Right renal cortex interstitium (tissue), 3 donors: ENCODE results near the gene C6orf132. TPM values are rescaled to one million over a fixed set of nuclear protein-coding genes. Genes with fewer than 3 reads are reported as not detected.

ENCODE experiments used
- DNase-seq, 3 donors: peaks; one replicate each; pipeline ENCODE4 v3.0.0-alpha.2; 2013; ENCODE audit warnings: low read depth in 3 of 3, low spot score in 2 of 3
- polyA plus RNA-seq, 3 donors: library from polyadenylated mRNA; unstranded; fragments of 120-200 nt; gene quantifications; one replicate each; pipeline ENCODE4 v1.2.1, GENCODE V29; 2013; ENCODE audit not compliant: insufficient read length in 3 of 3

Gene C6orf132
- polyA plus RNA-seq, 3 donors: 3.6 to 5.3 (median 4.1) TPM

GRCh38 chr6:42086046-42087035, 56.1 kb downstream of the C6orf132 start:
- DNase-seq: no peak

DNA sequence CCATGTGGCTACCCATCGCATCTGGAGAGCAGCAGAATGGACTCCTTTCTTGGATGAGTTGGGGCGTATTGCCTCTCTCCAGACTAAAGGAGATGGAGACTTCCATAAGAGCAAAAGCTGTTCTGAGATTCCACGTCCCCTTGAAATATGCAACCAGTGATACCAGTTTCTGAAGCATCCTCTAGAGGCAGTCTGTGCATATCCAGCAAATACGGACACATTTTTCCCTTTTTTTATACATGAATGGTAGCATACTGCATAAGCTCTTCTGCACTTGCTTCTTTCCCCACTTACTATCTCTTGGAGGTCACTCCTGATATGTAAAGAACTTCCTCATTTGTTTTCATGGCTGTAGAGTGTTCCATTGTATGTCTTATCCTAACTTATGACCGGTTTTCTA, 57.5 kb downstream of the C6orf132 start:
- DNase-seq: no peak

DNA sequence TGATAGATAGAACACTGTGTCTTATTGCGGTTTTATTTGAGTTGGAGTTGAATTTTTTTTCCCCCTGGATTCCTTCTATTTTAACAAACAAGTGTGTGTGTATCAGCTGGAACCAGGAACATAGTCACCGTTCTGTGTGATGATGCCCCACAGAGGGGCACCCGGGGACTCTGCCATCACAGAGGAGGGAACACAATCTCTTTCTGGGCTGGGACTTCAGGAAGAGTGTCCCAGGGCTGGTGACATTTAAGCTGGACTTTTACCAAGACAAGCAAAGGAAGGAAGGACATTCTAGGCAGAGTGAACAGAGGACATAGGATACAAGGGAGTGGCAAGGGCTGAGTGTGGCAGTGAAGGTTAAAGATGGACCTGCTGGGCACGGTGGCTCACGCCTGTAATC, 58.9 kb downstream of the C6orf132 start:
- DNase-seq: no peak

DNA sequence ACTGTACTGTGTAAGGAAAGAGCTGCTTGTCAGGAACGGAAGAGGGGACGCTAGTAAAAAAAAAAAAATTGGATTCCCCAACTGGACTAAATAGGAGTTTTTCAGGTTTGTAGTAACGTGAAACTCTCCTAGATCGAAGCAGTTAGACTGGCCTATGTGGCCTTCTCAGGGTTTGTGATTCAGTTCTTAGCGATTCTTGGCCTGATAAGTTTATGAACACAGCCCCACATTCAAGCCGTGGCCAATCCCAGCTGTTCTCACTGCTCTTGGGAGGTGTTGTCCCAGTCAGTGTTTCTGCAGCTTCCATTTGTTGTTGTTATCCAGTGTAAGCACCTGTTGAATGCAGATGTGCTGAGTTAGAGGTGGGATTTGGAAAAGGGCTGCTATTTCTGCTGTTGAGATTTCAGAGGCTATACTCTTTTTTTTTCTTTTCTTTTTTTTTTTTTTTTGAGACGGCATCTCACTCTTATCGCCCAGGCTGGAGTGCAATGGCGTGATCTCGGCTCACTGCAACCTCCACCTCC, 62.4 kb downstream of the C6orf132 start:
- no peak for DNase-seq

- no peak for DNase-seq
Observed at GRCh38 chr6:42078386-42078785, 64.0 kb downstream of the C6orf132 start.

DNA sequence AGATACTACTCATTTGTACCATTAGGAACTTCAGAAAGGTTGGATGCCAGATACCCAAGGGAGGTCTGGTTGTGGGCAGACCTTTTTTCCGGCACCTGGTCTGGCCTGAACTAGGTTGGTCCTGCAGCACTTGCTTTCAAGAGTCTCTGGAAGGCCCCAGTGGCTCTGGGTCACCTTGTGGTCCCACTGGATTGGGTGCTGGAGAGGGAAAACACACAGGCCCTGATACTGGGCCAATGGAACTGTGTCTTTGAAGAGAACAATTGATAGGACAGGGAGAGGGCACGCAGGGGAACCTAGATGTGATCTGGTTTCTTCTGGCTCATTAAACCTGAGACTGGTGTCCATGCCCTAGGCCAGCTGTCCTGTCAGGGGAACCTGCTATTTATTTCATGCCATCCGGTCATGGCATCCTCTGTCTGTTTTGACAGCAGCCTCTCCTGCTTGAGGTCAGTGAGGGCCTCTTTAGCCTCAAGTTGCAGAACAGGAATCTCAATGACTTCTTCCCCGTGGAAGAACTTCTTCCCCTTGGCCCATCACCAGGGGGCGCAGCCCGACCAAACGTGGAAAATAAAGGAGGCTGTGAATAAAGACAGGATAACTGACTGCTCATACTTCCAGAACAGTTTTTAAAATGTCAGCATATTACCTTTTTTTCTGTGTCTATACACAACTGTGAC, 67.1 kb downstream of the C6orf132 start:
- peak; percentile 58 to 68 (median 63) for DNase-seq

DNA sequence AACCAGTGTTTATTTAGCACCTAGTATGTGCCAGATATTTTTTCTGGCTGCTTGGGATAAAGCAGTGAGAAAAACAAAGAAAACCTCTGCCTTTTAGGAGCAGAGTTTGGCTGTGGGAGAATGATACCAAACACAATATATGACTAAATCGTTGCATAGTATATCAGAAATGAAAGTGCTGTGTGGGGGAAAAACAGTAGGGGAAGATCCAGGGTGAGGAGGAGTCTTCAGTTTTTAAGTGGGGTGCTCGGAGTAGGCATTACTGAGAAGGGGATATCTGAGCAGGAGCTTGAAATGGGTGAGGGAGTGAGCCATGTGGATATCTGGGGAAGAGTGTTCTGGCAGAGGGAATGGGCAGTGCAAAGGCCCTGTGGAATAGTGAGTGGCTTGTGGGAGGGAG, 69.1 kb downstream of the C6orf132 start:
- no peak for DNase-seq

GRCh38 chr6:42071881-42072583, 70.4 kb downstream of the C6orf132 start:
- no peak for DNase-seq

DNA sequence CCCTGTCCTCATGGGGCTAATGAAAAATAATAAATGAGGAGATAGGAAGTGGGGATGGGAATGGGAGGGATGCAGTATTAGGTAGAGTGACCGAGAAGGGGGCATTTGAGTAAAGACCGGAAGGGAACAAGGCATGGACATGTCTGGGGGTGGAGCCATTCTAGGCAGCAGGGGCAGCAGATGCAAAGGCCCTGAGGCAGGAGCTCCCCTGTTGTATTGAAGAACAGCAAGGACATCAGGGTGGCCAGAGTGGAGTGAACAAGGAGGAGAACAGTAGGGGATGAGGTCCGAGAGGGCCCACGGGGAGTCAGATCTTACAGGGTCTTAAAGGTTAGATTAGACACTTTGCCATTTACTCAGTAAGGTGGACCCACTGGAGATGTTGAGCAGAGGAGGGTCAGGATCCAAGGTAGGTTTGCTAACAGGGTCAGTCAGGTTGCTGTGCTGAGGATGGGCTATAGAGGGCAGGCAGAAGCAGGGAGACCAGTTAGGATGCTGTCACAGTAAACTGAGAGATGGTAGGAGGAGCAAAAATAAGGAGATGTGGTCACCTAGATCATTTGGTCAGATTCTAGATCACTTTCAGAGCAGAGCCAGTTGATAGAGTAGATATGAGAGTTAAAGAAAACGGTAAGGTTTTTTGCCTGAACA, 73.4 kb downstream of the C6orf132 start:
- DNase-seq: no peak

DNA sequence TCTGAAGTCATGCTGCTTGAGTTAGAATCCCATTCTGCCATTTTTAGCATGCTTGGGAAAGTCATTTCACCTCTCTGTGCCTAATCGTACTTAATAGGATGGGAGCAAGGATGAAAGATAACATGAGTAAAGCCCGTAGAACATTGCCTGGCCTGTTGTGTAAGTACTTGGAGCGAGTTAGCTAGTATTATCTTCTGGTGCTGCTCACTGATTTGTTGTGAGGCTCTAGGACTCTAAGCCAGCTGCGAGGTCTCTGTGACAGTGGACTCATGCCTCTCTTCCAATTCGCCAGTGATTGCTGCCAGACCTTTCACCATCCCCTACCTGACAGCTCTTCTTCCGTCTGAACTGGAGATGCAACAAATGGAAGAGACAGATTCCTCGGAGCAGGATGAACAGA, 74.2 kb downstream of the C6orf132 start:
- DNase-seq: no peak

- no peak for DNase-seq
Observed at GRCh38 chr6:42066156-42066675, 76.2 kb downstream of the C6orf132 start.

DNA sequence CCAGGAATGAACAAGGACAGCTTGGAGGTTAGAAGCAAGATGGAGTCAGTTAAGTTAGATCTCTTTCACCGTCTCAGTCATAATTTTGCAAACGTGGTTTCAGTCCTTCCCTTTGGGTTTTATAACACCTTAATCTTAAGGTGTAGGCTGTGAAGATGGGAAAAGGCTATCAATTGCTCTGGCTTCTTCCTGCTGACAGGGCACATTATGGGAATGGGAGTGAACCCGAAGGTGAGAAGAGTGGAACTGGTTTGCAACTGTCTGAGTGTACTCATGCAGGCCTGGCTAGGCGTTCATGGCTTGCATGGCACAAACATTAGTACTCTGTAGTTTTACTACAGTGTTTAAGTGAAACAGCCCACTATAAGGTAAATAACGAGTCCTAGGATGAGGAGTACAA, 82.7 kb downstream of the C6orf132 start:
- DNase-seq: no peak

DNA sequence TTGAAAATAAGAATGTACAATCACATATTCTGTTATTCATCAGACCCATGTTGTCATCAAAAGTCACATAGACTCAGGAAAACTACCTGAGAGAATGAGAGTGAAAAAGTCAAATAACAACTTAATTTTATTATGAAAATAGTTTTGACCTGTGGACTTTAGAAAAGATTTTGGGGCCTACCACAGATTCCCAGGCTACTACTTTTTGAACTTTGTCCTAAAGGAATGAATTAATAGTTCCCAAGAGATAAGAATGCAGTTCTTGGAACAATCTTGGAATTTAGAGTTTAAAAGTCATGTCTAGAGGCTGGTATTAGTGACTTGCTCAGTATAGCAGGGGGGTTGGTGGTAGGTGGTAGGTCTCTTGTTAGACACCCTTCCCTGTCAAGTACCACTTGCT, 88.8 kb downstream of the C6orf132 start:
- DNase-seq: no peak

GRCh38 chr6:42051268-42051653, 91.2 kb downstream of the C6orf132 start:
- DNase-seq: no peak

Other genes starting within 250 kb of the C6orf132 start
- 10 to 100 TPM; 10.9 to 12.9 (median 11.4) TPM for gene USP49, start 247.2 kb downstream of the C6orf132 start, polyA plus RNA-seq
- 10 to 100 TPM; 42.7 to 45.5 (median 44.2) TPM for gene MED20, start 221.5 kb downstream of the C6orf132 start, polyA plus RNA-seq
- gene BYSL, start 221.1 kb downstream of the C6orf132 start, polyA plus RNA-seq: 10 to 100 TPM; 24.5 to 32.2 (median 31.9) TPM
- 10 to 100 TPM; 21.2 to 27.1 (median 22.9) TPM for gene CCND3, start 200.8 kb downstream of the C6orf132 start, polyA plus RNA-seq
- gene TAF8, start 92.1 kb downstream of the C6orf132 start, polyA plus RNA-seq: 10 to 100 TPM; 18.0 to 24.0 (median 22.0) TPM
- gene GUCA1A, start 30.7 kb upstream of the C6orf132 start, polyA plus RNA-seq: under 1 TPM; 0.07 to 0.24 (median 0.15) TPM
- under 1 TPM; 0.43 to 0.85 (median 0.65) TPM for gene GUCA1B, start 52.3 kb upstream of the C6orf132 start, polyA plus RNA-seq
- 10 to 100 TPM; 29.8 to 33.2 (median 32.1) TPM for gene MRPS10, start 75.2 kb upstream of the C6orf132 start, polyA plus RNA-seq